ENCODE measurements around the gene PGA5. TPM values are rescaled to one million over a fixed set of nuclear protein-coding genes. Genes with fewer than 3 reads are reported as not detected.

Gene PGA5
- total RNA-seq, 2 donors from 2014 or later = 0.75 to 0.93 TPM

GRCh38 chr11:61294717-61295595 is 54.0 kb downstream of the PGA5 start, which contains the start of gene VWCE:
VWCE (minus strand) TSS chr11:61295316; CDS start chr11:61295037, 279 bp downstream.
- Histone ChIP-seq H3K4me3 (ENCODE audit: low read length) (peak within 1 kb of the TSS; percentile 83), H3K27ac (ENCODE audit: low read depth, low read length) (peak within 1 kb of the TSS; percentile 44), H3K9ac (ENCODE audit: extremely low read depth, low read length, poor library complexity, severe bottlenecking) (peak within 1 kb of the TSS; percentile 47), H3K4me1 (ENCODE audit: control insufficient read depth, insufficient read depth, low read length) (no peaks in the 10 kb centered on the region), H3K36me3 (ENCODE audit: control insufficient read depth, insufficient read depth, low read length) (peaks cover 27% of the 10 kb centered on the region), H3K9me3 (ENCODE audit: control insufficient read depth, low read length) (no peaks in the 10 kb centered on the region), H3K27me3 (ENCODE audit: control insufficient read depth, insufficient read depth, low read length, poor library complexity, severe bottlenecking) (peaks cover 15% of the 10 kb centered on the region)
- TF ChIP-seq, protein P1, sequence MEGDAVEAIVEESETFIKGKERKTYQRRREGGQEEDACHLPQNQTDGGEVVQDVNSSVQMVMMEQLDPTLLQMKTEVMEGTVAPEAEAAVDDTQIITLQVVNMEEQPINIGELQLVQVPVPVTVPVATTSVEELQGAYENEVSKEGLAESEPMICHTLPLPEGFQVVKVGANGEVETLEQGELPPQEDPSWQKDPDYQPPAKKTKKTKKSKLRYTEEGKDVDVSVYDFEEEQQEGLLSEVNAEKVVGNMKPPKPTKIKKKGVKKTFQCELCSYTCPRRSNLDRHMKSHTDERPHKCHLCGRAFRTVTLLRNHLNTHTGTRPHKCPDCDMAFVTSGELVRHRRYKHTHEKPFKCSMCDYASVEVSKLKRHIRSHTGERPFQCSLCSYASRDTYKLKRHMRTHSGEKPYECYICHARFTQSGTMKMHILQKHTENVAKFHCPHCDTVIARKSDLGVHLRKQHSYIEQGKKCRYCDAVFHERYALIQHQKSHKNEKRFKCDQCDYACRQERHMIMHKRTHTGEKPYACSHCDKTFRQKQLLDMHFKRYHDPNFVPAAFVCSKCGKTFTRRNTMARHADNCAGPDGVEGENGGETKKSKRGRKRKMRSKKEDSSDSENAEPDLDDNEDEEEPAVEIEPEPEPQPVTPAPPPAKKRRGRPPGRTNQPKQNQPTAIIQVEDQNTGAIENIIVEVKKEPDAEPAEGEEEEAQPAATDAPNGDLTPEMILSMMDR (conservative IDR thresholded peaks at IDR 0.05) = peak; percentile 52
- Mint-ChIP-seq H3K36me3 (ENCODE audit: low read depth) (peaks cover 24% of the 10 kb centered on the region), H3K4me1 (peaks cover 7% of the 10 kb centered on the region), H3K27ac (no peak within 1 kb of the TSS), H3K9me3 (no peaks in the 10 kb centered on the region), H3K27me3 (ENCODE audit: insufficient read depth) (peaks cover 23% of the 10 kb centered on the region), H3K4me3 (peak within 1 kb of the TSS; percentile 63)
- peak; percentile 91 for DNase-seq
- 2 to 5% methylated on average over 28 to 97 of the region's 97 CpGs for WGBS, 2 experiments (ENCODE audit: insufficient coverage in 1 of 2, insufficient read length in 1 of 2)

GRCh38 chr11:61295596-61295926 is 54.6 kb downstream of the PGA5 start:
- Mint-ChIP-seq H3K4me1 (peaks cover 7% of the 10 kb centered on the region), H3K9me3 (no peaks in the 10 kb centered on the region), H3K27ac (no peak overlapping the region), H3K36me3 (ENCODE audit: low read depth) (peaks cover 29% of the 10 kb centered on the region), H3K4me3 (peak overlapping the region; percentile 63), H3K27me3 (ENCODE audit: insufficient read depth) (peaks cover 23% of the 10 kb centered on the region)
- WGBS, 2 experiments (ENCODE audit: insufficient coverage in 1 of 2, insufficient read length in 1 of 2) = 69 to 76% methylated on average over 5 to 12 of the region's 12 CpGs
- Histone ChIP-seq H3K4me3 (ENCODE audit: low read length) (peak overlapping the region; percentile 83), H3K27ac (ENCODE audit: low read depth, low read length) (no peak overlapping the region), H3K9me3 (ENCODE audit: control insufficient read depth, low read length) (no peaks in the 10 kb centered on the region), H3K36me3 (ENCODE audit: control insufficient read depth, insufficient read depth, low read length) (peaks cover 33% of the 10 kb centered on the region), H3K4me1 (ENCODE audit: control insufficient read depth, insufficient read depth, low read length) (no peaks in the 10 kb centered on the region), H3K9ac (ENCODE audit: extremely low read depth, low read length, poor library complexity, severe bottlenecking) (no peak overlapping the region), H3K27me3 (ENCODE audit: control insufficient read depth, insufficient read depth, low read length, poor library complexity, severe bottlenecking) (peaks cover 15% of the 10 kb centered on the region)
- TF ChIP-seq, protein P1 (conservative IDR thresholded peaks at IDR 0.05) = no peak
- no peak for DNase-seq

DNA sequence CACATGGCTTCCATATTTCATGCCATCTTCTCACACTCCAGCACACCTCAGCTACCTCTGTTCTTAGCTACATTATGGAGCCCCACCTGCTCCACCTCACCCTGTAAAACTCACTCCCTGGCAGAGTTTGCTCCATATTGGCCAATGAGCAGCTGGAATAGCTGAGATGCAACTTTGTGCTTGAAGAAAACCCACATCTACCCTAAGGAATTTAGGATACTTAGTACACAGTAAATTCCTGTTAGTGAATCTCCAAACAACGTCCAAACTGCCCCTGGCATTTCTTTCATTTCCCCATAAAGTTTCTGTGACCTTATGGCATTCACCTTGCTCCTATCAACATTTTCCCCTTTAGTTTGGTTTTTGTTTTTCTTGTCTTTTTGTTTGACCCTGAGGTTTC is 56.4 kb downstream of the PGA5 start:
- Histone ChIP-seq H3K9me3 (ENCODE audit: control insufficient read depth, low read length) (no peaks in the 10 kb centered on the region), H3K27ac (ENCODE audit: low read depth, low read length) (peak overlapping the region; percentile 48), H3K9ac (ENCODE audit: extremely low read depth, low read length, poor library complexity, severe bottlenecking) (no peak overlapping the region), H3K4me3 (ENCODE audit: low read length) (no peak overlapping the region), H3K4me1 (ENCODE audit: control insufficient read depth, insufficient read depth, low read length) (no peaks in the 10 kb centered on the region), H3K27me3 (ENCODE audit: control insufficient read depth, insufficient read depth, low read length, poor library complexity, severe bottlenecking) (peaks cover 15% of the 10 kb centered on the region), H3K36me3 (ENCODE audit: control insufficient read depth, insufficient read depth, low read length) (peaks cover 51% of the 10 kb centered on the region)
- peaks cover 47% of the 10 kb centered on the region for H3K36me3 Mint-ChIP-seq (ENCODE audit: low read depth)
- H3K27ac Mint-ChIP-seq = no peak overlapping the region
- 67 to 85% methylated on average over 1 of the region's 1 CpG for WGBS, 2 experiments (ENCODE audit: insufficient coverage in 1 of 2, insufficient read length in 1 of 2)
- peaks cover 19% of the 10 kb centered on the region for H3K27me3 Mint-ChIP-seq (ENCODE audit: insufficient read depth)
- H3K4me1 Mint-ChIP-seq = peaks cover 7% of the 10 kb centered on the region
- TF ChIP-seq, protein P1 (conservative IDR thresholded peaks at IDR 0.05) = no peak
- no peaks in the 10 kb centered on the region for H3K9me3 Mint-ChIP-seq
- no peak overlapping the region for H3K4me3 Mint-ChIP-seq
- DNase-seq = no peak

All from endodermal cell (in vitro differentiated cells).